Left hindlimb (tissue), 1 donor: ENCODE measurements around the gene OR7A10.

Experiments used
- DNase-seq: peaks from one replicate; pipeline ENCODE4 v3.0.0-alpha.2; 2018

Gene OR7A10

DNA sequence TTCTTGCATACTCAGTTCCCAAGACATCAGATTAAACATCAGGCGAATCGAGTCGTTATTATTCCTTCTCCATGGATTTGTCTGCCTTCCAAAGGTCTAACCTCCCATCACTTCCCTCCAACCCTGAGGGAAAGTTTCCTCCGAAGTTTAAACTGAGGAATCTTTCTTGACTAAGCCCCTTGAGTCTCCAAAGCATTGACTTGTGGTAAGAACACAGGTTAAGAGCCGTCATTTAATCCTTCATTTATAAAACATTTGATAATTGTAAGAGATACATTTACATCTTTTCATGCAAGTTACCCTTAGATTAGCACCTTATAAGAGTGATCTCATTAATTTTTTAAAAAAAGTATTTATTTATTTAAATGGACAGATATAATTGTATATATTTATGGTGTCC is at the start of gene OR7A10:
TSS of gene OR7A10 (minus strand) at position 101 of the 400 bp plus-strand sequence. CDS start 7,045 bp downstream, outside the sequence.
- DNase-seq, result no peak

DNA sequence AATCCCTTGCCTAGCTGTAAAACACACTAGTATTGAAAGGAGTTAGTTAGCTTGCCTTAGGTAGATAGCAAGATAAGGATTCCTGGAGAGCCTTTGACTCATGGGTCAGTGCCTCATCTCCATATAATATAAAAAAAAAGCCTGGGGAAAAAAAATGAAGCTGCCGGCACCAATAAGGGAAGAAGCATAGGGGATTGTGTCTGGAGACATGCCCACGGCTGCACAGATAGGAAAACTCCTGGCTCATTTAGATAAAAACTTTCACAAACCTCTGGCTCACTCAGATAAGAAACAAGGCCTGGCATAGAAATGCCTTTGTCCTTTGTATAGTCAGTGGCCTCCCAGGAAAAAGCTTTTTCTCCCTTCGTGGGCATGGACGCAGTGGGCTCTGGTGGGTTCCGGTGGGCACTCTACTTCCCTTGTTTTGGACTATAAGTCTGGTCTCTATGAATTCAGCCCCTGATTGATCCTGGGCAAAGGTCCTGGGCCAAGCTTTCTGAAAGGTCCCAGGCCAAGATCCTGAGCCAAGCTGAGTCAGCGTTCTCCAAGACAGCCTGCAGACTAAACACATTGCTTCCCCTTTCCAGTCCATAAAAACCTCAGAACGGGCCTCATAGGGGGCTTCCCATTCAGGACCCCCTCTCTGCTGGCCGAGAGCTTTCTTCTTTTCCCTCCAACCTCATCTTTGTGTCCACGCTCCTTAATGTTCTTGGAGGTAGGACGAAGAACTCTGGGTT is 42.1 kb upstream of the OR7A10 start:
- no peak for DNase-seq

DNA sequence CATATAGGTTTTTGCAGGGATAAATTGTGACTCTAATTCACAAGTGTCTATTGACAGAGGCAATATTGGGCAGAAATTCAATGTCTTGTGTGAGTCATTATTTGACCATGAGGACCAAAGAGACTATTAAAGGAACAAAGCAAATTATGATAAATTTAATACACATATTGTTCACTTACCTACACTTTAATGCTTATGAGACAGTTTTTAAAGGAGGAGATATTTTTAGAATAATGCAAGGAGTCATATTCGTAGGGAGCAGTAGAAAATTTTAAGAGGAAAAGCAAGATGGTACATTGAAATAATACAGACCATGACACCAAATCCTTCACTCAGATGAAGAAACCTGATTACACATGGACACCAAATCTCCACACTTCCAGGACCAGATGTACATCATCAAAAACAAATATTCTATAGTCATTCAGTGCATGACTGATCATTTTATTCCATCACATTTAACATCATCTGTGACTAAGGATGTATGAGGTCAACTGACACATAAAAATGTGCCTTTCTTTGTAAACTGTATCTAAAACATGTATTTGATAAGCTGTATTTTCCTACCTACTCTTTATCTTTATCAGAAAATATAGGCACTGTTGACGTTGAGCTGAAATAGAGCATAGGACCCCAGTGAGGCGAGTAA is 41.4 kb upstream of the OR7A10 start:
- DNase-seq, result no peak

DNA sequence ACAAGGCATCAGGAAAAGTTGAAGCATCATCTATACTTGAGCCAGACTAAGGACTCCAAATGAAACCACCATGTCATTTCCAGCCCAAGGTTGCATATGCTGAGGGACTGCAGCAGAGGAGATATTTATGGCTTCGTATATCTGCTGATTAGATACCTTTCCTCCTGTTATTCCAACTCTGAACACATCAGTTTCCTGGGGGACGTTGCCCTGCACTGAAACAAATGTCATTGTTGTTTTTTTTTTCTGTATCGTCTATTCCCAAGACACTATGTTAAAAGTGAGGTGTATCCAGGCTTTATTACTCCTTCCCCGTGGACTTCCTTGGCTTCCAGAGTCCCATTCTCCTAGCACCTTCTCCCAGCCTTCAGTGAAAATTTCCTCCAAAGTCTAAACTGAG is 37.3 kb upstream of the OR7A10 start, which contains the start of gene OR7A17:
TSS of gene OR7A17 (minus strand) at position 101 of the 400 bp plus-strand sequence. CDS start 4,777 bp downstream, outside the sequence.
- no peak for DNase-seq

DNA sequence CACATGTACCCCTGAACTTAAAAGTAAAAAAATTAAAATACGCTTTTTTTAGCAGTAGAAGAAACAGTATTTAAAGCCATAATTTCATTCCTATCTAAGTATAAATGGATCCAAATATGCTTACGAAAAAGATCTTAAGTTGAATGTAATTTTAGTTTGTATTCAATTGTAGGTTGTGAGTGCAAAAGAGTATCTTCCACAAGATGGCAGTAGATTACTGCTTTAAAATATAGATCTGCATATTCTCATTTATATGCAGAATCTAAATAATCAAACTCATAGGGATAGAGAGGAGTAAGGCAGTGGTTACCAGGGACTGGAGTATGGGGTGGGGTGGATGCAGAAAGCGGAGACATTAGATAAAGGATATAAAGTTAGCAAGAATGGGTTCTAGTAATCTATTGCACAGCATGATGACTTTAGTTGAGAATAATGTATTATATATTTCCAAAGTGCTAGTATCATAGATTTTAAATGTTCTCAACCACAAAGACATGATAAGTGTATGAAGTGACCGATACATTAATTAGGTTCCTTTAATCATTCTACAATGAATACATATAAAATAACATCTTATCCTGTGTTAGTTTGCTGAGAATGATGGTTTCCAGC is 23.0 kb upstream of the OR7A10 start:
- DNase-seq, result no peak

DNA sequence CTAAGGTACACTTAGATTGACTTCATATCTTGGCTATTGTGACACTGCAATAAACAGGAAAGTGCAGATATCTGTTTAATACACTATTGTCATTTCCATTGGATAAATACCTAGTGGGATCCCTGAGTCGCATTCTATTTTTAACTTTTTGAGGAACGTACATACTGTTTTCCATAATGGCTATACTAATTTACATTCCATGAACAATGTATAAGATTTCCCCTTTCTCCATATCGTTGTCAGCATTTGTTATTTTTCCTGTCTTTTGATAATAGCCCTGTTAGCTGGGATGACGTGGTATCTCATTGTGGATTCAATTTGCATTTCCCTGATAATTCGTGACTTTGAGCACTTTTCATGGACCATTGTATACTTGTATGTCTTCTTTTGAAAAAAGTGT is 19.8 kb upstream of the OR7A10 start:
- no peak for DNase-seq

DNA sequence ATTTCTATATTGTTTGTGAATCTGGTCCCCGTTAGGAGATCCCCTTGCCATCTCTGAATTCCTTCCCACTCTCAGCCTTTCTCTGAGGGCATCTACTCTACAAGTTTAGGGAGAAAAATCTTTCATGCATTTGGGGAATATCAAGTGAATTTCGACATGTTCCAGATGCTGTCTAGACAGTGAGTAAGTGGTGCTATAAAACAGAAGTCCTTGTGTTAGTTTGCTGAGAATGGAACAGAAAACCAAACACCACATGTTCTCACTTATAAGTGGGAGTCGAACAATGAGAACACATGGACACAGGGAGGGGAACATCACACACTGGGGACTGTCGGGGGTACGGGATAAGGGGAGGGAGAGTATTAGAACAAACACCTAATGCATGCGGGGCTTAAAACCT is 5.1 kb downstream of the OR7A10 start:
- DNase-seq, result no peak

DNA sequence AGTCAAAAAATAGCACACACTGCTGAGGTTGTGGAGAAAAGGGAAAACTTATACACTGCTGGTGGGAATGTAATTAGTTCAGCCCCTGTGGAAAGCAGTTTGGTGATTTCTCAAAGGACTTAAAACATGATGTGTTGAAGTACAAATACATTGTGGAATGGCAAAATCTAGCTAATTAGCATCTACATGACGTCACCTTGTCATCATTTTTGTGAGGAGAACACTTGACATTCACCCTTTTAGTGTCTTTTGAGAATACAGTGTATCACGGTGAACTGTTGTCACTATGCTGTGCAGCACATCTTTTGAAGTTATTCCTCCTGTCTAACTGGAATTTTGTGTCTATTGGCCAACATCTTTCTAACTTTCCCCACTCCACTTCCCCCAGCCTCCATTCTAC is 5.6 kb downstream of the OR7A10 start:
- no peak for DNase-seq

DNA sequence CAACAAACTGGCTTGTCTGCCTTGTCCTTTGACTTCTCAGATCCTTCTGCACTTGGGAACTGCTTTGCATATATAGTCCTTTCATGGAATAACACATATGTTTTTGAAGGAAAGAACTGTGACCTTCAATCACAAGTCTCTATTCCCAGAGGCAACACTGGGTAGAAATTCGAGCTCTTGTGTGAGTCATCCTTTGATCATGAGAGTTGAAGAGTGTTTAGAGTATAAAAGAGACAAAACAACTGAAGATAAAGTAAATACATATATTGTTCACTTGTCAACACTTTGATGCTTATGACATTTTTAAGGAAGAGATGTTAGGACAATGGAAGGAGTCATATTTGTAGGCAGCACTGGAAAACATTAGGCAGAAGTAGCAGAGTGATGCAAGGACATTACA is 8.5 kb downstream of the OR7A10 start:
- DNase-seq, result no peak

DNA sequence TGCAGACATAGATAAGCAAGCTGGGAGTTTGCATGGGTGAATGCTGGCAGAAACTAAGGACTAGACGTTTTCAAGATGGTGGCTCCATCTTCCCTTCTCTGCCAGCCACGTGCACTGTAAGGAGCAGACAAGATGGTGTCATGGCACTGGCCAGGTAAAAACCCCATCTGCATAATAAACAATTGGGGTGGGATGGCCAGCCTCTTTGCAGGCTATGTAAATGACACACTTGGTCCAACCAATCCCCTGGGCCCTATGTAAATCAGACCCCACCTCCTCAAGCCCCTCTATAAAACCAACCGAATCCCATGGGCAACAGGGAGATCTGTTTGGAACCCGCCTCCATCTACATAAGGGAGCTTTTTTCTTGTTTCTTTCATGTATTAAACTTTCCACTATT is 11.3 kb downstream of the OR7A10 start:
- no peak for DNase-seq

DNA sequence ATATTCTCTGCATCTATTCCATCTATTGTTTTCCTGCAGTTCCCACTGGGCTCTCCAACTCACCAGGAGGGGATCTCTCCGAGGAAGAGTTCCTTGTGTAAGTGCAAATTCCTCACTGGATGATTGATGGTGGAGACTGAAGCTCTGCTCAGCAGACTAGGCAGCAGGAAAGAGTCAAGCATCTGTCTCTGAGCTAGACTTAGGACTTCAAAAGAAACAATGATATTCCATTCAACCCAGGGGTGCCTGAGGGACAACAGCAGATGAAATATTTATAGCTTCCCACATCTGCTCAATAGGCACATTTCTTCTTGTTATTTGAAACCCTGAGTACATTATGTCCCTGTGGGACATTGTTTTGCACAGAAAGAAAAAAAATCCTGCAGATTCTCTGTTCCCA is 13.7 kb downstream of the OR7A10 start, which contains the start of the genes OR7A5 and OR7C1:
TSS of gene OR7A5 (minus strand) at position 175 of the 400 bp plus-strand sequence. CDS start 6,944 bp downstream, outside the sequence.
TSS of gene OR7C1 (minus strand) at position 175 of the 400 bp plus-strand sequence. CDS start 35,049 bp downstream, outside the sequence.
- DNase-seq, result no peak

DNA sequence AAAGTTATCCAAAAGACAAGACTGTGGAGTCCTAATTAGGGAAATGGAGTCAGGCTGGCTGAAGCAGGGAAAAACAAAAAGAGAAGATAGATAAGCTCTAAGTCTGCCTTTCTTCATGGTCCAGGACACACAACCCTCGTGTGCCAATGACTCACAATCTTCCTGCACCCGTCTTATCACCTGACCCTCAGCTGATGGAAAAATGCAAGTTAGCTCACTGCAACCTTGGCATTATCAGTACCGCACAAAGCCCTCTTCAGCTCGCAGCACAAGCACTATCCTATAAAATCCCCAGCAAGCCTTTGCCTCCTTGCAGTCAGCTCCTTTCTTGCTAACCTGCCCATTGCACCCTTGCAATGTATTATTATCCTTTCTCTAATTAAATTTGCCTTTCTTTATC is 18.0 kb downstream of the OR7A10 start:
- DNase-seq, result no peak

DNA sequence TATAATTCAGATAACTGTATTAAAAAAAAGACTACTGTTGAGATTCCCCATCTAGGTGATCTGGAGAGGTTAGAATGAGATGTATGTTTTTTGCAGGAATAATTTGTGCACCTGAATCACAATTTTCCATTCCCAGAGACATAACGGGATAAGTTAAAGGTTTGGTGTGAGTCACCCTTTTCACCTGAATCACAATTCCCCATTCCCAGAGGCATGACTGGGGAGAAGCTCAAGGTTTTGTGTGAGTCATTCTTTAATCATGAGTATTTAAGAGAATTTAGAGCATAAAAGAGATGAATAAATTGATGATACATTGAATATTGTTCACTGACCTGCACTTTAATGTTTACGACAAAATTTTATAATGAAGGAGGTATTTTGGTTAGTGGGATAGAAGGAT is 22.7 kb downstream of the OR7A10 start:
- DNase-seq, result no peak

DNA sequence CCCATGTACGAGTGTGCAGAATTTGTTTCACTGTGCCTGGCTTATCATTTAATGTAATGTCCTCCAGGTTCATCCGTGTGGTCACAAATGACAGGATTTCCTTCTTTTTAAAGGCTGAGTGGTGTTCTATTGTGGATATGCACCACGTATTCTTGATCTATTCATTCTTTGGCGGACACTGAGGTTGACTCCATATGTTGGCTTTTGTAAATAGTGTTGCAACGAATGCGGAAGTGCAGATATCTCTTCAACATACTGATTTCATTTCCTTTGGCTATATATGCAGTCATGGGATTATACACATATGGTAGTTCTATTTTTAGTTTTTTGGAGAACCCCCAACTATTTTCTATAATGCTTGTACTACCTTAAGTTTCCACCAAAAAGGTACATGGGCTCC is 26.8 kb downstream of the OR7A10 start:
- DNase-seq, result no peak

DNA sequence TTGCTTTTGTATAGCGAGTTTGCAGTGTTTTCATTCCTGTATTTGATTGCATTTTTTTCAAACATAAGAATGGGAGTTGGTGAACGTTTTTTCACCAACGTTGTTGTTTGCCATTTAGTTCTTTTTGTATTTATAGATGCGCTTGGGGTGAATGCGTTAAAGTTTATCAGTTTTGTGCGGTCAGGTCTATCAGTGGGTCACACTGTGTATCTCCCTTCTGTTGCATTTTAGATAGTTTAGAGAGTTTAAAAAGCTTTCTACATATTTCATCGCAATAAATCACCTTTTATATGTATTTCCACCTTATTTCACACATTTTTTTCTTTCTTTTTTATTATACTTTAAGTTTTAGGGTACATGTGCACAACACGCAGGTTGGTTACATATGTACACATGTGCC is 30.1 kb downstream of the OR7A10 start:
- DNase-seq, result no peak

DNA sequence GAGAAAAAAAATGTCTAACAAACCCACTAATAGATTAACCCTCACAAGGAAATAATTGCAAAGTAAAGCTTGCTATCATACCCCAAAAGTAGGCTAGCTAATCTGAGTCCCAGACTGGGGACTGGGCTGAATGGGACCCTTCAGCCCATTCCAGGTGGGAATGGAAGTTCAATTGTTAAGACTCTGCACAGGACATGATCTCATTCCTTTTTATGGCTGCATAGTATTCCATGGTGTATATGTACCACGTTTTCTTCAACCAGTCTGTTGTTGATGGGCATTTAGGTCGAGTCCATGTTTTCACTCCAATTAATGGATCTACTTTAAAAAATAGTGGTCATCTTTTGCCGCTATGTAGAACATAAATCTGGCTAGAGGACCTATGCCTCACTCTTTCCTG is 31.7 kb downstream of the OR7A10 start:
- DNase-seq, result no peak

DNA sequence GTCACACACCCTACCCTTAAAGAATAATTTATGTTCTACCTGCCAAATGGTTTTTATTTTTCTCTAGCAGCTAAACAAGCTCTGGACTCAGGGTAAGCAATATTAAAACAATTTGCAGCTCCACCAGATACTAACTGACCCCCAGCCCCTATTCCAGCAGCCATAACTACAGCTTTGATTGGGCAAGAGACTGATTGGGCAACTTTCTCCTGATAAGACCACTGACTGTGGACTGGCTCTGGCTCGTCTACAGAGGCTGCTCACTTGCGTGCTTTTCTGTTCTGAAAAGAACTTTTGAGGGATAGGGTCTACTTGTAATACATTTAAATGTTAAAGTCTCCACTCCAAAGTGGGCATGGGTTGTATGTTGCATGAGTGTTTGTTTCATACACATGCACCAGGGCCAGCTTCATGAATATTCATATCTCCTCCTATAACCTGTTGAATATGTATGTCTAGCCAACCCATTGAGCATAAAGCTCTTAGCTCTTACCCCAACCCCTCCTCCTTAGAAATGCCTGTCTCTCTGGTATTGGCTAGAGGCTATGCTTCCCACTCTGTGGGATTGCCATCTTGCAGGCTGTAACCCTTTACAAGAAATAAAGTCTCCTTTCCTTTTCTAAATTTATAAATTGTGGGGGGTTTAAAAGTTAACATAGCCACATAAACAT is 33.6 kb downstream of the OR7A10 start:
- DNase-seq, result no peak

DNA sequence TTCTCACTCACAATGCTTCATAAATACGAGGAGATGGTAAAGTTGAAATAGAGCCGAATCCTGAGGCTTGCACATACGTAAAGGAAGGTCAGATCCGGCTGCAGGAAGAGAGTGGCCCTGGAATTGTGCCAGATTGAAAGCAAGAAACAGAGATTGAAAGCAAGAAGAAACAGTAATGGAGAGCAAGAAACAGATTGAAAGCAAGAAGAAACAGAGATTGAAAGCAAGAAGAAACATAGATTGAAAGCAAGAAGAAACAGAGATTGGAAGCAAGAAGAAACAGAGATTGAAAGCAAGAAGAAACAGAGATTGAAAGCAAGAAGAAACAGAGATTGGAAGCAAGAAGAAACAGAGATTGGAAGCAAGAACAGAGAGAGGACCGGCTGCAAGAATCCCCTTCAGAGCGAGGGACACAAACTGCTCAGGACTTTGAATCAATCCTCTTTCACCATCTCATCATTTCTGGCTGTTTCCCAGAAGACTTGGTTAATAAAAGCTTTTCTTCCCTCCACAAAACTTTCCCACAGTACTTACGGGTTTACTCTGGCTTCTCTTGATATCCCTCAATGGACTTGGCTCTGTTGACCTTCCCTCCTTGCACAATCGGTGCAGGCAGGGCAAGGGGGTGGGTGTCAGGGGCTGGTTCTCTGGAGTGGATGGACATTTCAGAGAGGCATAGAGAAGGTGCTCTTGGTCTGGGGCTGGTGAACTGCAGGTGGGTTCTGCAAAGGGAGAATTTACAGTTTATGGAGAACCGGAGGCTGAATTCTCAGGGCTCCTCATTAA is 39.3 kb downstream of the OR7A10 start:
- no peak for DNase-seq

DNA sequence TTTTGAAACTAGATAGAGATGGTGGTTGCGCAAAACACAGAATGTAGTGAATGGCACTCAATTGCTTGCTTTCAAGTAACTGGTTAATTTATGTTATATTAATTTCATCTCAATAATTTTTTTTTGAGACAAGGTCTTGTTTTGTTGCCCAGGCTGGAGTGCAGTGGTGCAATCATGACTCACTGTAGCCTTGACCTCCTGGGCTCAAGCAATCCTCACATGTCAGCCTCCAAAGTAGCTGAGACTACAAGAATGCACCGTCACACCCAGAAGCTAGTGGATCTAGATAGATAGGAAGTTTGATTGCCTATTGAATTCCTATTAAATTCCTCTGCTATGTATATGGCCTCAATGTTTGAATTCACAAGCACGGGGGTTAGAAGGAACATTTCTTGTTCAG is 44.0 kb downstream of the OR7A10 start:
- DNase-seq, result no peak

DNA sequence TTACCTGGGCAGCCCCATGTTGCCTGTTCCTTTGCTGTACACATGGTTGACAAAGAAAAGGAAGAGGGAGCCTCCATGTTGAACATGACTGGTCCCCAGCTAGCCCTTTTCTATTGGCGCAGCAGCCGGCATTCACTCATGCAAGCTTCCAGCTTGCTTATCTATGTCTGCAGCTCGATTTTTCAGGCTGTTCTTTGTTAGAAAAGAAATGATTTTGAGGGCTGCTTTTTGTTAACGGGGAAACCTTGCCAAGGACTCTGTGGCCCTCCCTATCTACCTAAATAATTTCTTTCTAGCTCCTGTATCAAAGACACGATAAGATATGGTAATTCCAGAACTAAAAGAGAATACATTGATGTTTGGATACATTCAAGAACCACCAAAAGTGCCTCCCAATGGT is 50.0 kb downstream of the OR7A10 start:
- no peak for DNase-seq

DNA sequence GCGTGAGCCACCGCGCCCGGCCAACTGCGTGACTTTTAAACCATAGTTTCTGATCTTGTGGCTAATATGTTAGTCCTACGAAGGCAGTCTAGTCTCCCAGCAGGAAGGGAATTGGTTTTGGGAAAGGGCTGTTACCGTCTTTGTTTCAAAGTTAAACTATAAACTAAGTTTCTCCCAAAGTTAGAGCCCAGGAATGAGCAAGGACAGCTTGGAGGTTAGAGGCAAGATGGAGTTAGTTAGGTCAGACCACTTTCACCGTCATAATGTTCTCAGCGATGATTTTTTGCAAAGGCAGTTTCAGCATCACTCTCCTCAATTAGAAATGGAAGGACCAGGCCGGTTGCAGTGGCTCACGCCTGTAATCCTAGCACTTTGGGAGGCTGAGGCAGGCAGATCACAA is 52.7 kb downstream of the OR7A10 start:
- no peak for DNase-seq

DNA sequence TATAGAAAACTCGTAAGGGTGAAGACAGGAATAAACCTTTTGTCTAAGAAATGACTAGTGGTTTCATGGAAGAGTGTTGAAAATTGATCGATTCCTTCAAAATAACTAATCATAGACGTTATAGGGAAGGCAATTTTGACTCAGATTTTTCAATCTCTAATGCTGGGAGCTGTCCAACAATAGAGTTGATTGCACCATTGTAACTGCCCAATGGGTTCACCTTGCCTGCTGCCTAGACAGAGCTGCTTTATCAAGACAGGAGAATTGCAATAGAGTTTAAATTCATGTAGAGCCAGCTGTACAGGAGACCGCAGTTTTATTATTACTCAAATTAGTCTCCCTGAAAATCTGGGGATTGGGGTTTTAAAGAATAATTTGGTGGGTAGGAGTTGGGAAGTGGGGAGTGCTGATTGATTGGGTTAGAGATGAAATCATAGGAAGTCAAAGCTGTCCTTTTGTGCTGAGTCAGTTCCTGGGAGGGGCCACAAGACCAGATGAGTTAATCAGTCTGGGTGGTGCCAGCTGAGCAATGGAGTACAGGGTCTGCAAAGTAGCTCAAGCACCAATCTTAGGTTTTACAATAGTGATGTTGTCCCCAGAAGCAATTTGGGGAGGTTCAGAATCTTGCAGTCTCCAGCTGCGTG is 53.5 kb downstream of the OR7A10 start:
- DNase-seq, result no peak
